NCI-H2227 (cell line): ENCODE measurements around the gene GRAP.
"Not testable (repeated sequence)": the region's sequence is repeated elsewhere in the genome, so short reads cannot be mapped to it uniquely, and the experiment has no call there.

Experiments
- DNase-seq: peaks from one replicate; lab custom pipeline; 2025; ENCODE audit not compliant: unreplicated experiment; lab: John Stamatoyannopoulos, UW

The GRAP gene

DNA sequence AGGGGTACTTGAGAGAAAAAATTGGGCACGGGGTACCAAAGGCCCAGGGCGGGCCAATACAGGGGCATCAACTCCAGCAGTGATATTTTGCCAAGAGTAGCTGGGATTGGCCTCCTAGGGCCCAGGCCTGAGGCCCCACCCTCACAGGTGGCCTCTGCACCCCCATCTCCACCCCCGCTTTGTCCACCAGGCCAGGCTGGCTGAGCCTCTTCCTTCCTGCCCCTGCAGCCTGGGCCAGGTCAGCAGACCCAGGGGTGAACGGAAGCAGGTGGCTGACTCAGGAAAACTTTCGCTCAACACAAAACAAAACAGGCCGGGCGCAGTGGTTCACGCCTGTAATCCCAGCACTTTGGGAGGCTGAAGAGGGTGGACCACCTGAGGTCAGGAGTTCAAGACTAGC, 3.7 kb downstream of the GRAP start:
- DNase-seq: not testable (repeated sequence)

DNA sequence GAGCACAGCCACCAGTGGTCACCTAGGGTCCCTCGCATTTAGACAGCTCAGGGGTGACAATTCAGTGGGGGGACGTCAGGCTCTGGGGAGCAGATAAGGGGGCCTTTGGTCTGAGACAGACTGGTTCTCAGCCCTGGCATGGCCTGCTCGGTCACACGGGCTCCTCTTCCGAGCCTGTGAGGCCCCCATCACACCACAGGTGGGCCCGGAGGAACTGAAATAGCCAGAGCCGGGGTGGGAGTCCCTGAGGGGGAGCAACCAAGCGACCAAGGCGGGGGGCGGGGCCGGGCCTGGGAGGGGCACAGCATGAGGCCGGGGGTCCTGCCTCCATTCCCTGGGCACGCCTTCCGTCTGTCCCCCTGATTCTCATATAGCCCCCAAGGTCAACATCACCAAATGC, 4.4 kb downstream of the GRAP start:
- DNase-seq: not testable (repeated sequence)

DNA sequence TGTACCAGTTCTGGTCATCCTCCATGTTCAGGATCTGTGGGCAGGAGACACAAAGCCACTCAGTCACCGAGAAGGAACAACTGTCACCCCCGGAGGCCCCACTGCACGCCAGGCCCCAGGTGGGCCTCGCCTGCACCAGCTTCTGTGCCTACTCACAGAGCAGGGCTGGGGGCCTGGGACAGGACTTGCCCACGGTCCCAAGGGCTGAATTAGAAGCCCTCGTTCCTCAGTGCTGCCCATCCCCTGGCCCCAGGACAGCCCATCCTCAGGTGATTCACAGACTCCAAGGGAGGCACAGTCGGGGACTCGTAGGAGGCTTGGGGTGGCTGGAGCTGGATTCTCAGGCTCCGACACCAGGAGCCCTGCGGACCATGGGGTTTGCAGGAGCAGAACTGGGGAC, 4.9 kb downstream of the GRAP start:
- not testable (repeated sequence) for DNase-seq

DNA sequence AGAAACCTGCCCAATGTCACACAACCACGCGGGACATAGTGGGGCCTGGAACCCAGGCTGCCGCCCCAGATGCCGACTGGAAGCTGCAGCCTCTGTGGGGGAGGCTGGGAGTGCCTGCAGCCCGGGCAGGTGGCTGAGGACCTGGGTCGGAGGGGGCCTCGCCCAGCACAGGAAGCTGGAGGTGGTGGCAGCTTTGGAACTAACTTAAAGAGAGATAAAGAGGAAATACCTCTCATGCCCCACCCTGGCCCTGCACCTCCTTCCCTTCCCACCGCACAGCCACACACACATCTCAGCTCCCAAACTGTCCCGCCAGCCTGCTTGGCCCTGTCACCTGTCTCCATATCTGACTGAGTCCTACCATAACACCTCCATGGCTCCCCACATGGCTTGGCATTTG, 6.4 kb downstream of the GRAP start:
- not testable (repeated sequence) for DNase-seq

DNA sequence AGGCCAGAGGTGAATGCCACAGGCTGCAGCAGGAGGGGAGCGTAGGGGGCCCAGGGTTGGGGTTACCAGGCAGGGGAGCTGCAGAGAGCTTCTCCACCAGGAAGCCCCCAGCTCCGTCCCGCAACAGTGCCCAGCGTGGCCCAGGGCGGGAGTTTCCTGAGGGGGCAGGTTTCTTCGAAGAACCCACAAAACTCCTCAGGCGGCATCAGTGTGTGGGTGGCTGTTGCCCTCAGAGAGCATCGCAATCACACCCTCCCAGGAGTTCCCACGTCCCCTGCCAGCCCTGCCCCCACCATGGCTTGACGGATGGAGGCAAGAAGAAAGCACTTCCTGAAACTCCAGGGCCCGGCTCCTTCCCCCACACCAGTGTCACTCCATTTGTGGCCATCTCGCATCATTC, 8.0 kb downstream of the GRAP start:
- DNase-seq: not testable (repeated sequence)

DNA sequence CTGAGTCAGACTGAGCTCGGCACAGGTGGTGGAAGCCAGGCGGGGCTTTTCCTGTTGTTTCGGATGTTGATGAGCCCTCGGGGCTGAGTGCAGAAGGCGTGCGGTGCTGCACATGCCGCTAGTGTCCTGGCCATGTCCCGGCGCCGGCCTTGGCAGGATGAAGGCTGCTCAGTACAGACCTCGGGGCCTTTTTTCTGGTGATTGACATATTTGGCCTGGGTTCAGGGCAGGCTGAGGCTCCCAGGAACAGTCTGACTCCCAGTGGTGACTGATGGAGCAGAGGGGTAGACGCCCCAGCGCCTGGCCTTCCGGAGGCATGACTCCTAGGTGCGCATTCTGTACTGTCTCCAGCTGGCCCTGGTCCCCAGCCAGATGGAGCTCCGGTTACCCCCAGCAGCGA, 8.8 kb downstream of the GRAP start:
- DNase-seq: not testable (repeated sequence)

DNA sequence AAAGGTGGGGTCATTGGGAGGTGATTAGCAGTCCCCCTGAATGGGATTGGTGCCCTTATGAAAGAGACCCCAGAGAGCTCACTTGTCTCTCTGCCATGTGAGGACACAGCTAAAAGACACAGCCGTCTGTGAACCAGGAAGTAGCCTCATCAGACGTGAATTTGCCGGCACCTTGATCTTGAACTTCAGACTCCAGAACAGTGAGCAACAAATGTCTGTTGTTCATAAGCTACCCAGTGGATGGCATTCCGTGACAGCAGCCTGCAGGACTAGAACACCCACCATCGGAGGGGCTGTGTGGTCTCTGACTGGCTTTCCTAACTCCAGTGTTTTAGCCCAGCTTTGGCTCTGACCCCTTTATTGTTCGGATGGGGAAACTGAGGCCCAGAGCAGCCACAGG, 9.2 kb downstream of the GRAP start:
- DNase-seq: not testable (repeated sequence)

DNA sequence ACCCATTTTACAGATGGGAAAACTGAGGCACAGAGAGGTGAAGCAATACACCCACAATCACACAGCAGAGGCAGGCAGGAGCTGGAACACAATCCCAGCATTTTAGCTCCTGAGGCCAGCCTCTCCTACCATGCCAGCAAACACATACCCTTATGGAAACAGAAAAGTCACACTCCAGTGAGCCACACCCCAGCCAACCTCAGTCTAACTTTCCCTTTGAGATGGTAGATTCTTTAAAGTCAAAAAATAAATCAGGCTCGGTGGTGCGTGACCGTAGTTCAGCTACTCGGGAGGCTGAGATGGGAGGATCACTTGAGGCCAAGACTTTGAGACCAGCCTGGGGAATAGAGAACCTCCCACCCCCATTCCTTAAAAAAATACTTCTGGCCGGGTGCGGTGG, 10.6 kb downstream of the GRAP start:
- not testable (repeated sequence) for DNase-seq

DNA sequence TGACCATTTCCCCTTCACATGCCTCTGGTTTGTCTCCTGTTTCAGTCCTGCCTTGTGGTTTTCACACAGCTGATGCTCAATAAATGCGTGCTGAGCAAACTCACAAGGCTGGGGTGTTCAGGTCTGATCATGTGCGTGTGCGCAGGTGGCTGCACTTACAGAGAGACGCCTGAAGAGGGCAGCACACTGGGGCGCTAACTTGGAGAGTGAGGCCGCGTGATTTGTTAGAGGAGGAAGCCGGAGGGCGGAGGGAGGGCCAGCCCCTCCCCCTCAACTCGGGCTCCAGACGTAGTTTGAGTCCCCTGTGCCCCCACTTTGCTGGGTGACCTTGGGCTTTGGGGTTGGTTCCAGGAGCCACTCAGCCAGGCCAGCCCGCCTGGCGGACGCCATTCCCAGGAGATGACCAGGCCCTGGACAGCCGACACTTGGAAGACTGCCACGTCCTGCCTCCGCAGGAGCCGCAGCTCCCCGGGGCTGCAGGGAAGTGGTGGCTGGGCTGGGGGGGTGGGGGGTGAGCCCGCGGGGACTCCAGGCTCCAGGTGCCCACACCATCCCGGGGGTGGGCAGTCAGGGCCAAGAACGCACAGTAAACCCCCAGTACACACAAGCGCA, 14.3 kb downstream of the GRAP start:
- not testable (repeated sequence) for DNase-seq

DNA sequence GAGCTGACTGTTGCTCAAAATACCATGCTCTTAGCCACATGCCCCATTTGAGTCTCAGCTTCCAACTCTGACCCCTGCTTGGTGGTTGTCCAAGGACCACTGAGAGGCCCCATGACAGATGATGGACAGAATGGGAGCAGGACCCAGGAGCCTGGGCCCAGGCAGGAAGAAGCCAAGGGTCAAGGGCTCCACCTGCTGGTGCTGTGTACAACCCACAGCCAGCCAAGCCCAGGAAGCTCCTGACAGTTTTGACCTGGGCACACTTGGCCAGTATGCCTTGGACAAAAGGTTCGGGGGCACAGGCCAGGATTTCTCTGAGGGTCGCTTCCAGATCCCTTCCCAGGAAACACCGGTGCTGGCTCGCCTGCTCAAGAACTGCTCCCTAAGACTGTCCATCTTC, 15.0 kb downstream of the GRAP start:
- DNase-seq: not testable (repeated sequence)

DNA sequence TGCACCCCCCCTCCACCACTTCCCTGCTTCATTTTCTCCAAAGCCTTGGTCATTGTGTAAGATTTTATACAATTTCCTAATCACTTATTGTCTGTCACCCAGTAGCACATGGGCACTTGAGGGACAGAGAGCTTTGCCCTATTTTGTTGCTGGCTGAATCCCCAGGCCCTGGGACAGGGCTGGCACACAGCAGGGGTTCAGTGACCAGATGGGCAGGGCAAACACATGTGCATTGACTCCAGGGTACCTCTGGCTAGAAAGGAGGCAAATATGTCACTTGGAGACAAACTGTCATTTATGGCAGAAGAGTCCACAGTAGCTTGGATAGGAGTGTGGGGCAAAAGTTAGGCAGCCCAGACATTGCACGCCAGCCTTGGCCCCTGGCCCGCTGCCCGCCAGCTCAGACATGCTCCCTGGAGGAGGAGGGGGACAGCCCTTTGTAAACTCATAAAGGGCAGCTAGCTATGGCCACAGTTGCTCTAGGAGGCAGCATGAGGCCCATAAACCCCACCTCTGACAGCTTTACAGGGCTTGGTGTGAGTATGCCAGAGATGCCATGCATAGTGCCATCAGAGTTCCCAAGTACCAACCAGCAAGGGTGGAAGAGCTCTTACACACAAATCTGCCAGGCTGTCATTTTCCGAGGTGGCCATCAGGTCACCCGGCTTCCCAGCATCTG, 15.8 kb downstream of the GRAP start:
- not testable (repeated sequence) for DNase-seq

DNA sequence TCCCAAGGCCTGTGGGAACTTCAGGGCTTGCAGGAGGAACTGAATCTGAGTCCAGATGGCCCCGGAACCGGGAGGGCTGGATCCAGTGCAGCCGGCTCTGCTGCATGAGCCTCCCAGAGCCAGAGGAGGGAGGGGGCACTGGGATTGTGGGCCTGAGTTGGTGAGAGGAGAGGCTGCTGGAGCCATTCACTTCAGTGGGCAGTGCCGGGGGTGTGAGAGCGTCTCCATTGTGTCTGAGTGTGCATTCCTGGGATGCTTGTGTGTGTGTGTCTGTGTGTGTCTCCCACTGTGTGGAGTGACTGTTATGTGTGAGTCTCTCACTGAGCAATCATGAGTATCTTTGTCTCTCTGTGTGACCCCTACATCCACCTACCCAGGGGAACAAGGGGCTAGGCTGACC, 17.0 kb downstream of the GRAP start:
- DNase-seq: not testable (repeated sequence)

DNA sequence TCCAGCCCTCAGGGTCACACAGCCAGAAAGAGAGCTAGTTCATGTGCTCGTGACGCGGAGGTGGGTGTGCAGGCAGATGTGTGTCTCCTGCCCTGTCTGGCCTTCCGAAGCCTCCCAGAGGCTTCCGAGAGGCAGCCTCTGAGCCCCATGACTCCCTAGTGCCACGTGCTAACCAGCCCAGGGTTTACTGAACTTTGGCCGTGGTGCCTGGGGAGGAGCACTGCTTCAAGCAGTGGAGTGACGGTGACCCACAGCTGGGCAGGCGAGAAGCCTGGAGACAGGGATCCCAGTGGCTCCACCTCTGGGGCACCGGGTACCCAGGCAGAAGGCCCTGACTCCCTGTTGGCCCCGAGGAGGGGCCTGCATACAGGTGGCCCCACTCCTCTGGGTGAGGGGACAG, 18.1 kb downstream of the GRAP start:
- not testable (repeated sequence) for DNase-seq

DNA sequence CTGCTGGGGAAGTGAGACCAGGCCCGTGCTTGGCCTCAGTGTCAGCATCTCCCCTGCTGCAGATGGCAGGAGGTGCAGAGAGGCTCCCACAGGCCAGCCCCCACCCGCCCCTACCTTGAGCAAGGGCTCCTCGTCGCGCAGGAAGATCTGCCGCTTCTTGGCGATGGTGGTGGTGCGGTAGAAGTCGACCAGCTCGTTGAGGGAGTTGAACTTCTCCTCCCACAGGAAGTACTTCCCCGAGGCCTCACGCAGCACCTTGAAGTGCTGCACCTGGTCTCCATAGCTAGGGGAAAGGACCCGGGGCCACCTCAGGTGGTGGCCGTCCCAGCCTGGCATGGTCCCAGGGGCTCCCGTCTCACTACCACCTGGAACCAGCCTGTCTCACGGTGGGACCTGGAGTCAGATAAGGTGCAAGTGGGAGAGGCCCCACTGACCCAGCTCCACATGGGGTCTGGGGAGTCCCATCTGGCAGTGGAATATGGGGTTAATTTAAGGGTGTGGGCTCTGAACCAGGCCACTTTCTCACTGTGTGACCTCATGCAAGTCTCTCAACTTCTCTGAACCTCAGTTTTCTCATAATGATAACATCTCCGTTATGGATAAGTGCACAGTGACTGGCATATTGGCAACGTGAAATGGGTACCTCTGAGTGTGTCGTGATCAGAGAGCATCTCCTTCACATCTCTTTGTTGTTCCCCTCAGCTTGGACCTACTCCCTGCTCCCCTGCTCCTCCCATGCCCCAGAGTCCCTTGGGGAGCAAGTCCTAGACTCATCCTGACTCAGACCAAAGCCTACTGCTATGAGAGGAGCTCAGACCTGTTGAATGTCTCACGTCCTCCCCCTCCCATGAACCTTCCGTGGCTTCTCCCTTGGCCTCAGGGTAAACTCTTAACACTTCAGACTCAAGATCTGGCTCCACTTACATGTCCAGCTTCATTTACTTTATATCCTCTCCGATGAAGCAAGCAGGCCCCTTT, 22.4 kb downstream of the GRAP start:
- DNase-seq: no peak

DNA sequence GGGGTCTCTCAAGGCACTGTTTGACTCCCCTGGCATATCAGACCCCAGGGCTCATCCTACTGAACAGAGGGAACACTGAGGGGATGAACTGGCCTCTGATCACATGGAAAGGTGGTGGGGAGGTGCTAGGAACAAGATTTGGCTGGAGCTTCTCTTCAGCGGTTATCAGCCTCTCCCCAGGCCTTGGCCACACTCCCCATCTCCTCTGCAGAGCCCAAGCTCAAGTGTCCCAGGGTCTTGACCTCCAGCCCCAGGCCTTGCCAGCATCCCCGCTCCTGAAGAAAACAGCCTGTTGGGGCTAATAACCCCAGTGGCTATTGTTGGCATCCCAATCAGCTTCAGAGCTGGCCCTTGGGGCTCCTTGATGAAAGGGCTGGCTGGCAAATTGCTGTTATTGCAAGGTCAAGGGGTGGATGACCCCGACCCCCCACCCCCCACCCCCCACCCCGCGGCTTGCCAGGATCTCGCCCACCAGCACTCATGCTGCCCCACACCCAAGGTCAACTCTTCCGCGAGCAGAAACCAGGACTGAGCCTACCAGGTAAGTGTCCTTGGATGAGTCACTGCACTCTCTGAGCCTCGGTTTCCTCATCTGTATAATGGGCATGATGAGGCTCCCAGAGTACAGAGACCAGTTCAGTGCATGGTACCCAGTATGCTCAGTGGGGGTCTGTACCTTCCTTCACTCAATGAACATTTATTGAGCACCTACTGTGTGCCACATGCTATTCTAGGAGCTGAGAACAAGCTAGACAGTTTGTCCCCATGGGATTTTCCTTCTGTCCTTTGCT, 23.4 kb downstream of the GRAP start:
- no peak for DNase-seq

DNA sequence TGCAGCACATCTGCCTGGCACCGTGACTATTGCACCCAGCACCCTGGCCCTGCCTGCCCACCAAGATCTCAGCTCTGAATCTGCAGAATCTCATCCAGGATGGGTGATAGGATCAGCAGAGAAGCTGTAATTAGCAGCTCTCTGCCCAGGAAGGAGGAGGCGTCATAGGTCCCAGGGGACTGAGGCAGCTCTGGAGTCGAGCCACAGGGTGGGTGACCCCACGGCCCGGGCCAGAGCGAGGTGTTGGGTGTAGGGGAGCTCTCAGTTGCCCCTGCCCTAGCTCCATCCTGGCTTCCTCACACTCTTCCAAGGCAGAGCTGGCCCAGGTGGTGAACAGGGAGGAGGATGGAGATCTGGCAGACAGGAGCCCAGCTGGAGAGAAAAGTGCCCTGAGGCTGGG, 24.0 kb downstream of the GRAP start:
- no peak for DNase-seq

DNA sequence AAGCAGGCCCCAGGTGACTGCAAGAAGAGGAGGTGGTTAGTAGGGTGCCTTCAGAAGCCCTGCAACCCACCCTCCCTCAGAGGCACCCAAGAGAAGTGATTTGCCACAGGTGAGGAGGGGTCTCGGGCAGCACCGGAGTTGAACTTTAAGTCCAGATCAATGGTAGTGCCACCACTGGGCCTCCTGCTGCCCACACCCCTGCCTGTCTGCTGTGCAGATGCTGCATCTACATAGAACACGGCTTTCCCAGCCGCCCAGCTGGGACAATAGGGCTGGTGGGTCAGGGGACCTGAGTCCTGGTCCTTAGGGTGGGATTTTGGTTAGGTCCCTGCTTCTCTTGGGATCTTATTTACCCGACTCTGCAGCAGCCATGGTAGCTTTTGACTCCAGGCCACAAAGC, 24.6 kb downstream of the GRAP start:
- no peak for DNase-seq

DNA sequence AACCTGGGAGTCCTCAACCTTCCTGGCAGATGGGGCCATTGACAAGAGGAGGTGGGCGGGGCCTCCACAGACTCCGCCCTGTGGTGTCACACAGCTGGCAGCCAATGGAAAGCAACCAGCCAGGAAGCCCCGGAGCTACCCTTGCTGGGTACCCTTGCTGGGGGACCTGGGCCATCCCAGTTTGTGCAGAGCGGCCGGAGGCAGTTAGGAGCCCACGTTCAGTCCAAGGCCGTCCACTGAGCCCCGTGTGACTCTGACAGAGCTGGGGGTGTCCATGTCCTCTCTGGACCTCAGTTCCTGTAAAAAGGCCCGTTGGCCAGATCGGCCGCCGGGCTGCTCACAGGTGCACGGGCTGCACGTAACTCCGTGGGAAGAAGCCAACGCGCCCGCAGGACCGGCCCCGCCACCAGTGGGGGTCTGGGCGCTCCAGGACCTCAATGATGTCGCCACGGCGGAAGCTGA, 25.1 kb downstream of the GRAP start:
- no peak for DNase-seq

DNA sequence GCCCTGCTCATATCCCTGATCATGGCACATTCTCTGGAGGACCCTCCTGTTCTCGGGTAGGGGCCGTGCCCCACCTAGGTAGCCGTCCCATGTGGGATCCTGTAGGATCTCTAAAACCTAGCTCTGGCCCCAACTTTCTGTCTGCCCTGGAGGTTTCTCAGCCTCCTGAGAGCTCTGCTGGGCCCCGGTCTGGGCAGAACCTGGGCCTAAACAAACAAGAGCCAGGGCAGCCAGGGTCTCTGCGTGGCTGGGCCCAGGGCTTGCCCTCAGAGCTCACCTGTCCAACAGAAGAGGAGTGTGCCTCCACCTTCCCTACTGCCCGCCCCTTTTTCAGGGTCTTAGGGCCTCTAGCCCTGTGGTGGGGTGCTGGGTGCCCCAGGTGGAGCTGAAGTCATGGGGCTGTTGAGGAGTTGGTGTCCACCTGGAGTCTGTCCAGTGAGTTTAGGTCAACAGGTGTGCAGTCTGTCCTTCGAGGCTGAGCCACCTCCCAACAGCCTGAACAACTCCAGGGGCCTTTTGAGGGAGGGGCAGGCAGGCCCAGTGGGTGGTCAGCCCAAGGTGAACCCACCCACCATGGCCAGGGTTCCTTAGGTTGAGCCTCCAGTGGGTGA, 25.6 kb downstream of the GRAP start:
- not testable (repeated sequence) for DNase-seq

DNA sequence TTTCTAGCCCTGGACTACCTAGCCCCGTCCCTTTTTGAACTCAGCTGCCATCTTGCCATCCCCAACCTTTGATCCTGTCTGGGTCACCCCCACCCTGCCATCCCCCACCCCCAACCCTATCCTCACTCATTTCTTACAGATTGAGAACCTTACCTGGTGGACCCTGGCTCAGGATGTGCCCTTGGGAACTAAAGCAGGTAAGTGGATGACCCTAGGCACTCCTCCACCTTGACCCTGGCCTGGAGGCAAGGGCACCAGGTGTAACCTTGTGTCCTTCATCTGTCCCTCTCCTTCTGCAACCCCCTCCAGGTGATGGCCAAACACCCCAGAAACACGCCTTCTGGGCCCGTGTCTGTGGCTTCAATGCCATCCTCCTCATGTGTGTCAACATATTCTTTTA, 26.7 kb downstream of the GRAP start:
- no peak for DNase-seq
